GM12878 (cell line): Measurements from ENCODE around the gene BCL2. TPM values are rescaled to one million over a fixed set of nuclear protein-coding genes. Genes with fewer than 3 reads are reported as not detected.

Experiments
- ATF2 ChIP-seq: IDR thresholded peaks from 2 replicates; pipeline ENCODE4 v1.6.1; 2012; ENCODE audit warnings: low read length, inconsistent platforms
- CBX5 ChIP-seq: sonication (generic); IDR thresholded peaks from 2 replicates; pipeline ENCODE4 v1.6.1; 2016; ENCODE audit warnings: low read depth, moderate library complexity, mild to moderate bottlenecking, inconsistent platforms
- CREM ChIP-seq: IDR thresholded peaks from 2 replicates; pipeline ENCODE4 v1.6.1; 2014; ENCODE audit warnings: antibody characterized with exemption, low read depth
- GATAD2B ChIP-seq: fragments of 450-650 bp; conservative IDR thresholded peaks from 2 replicates; pipeline ENCODE4 v1.6.1; 2017; ENCODE audit warnings: low read depth, mild to moderate bottlenecking, moderate library complexity
- MLLT1 ChIP-seq: fragments of 450-650 bp; IDR thresholded peaks from 2 replicates; pipeline ENCODE4 v1.6.1; 2016; ENCODE audit warnings: mild to moderate bottlenecking
- PML ChIP-seq: IDR thresholded peaks from 2 replicates; pipeline ENCODE4 v1.6.1; 2012; ENCODE audit warnings: low read length, inconsistent platforms
- PRDM15 ChIP-seq: fragments of 450-650 bp; formaldehyde crosslinking; IDR thresholded peaks from 2 replicates; pipeline ENCODE4 v1.4.0; 2020; ENCODE audit warnings: mild to moderate bottlenecking, moderate library complexity
- RAD51 ChIP-seq: fragments of 450-650 bp; IDR thresholded peaks from 2 replicates; pipeline ENCODE4 v1.6.1; 2016; ENCODE audit warnings: moderate library complexity, mild to moderate bottlenecking, inconsistent platforms
- RBBP5 ChIP-seq: fragments of 200-600 bp; sonication (generic); conservative IDR thresholded peaks from 2 replicates; pipeline ENCODE4 v1.6.1; 2016
- RELA ChIP-seq: fragments of 450-650 bp; IDR thresholded peaks from 2 replicates; pipeline ENCODE4 v1.8.0; 2014; ENCODE audit warnings: borderline replicate concordance; ENCODE audit not compliant: partially characterized antibody
- SKIL ChIP-seq: fragments of 450-650 bp; IDR thresholded peaks from 2 replicates; pipeline ENCODE4 v1.6.1; 2017; ENCODE audit warnings: mild to moderate bottlenecking, low read depth, inconsistent platforms; ENCODE audit not compliant: poor library complexity, severe bottlenecking
- SPI1 ChIP-seq: IDR thresholded peaks from 2 replicates; pipeline ENCODE4 v1.6.1; 2011; ENCODE audit warnings: low read depth, mild to moderate bottlenecking, low read length, moderate library complexity, borderline replicate concordance; ENCODE audit not compliant: insufficient read depth
- USF1 ChIP-seq: IDR thresholded peaks from 2 replicates; pipeline ENCODE4 v1.6.1; 2011; ENCODE audit warnings: borderline replicate concordance, low read depth, mild to moderate bottlenecking, moderate library complexity, mixed read lengths, low read length; ENCODE audit not compliant: insufficient read depth; ENCODE audit errors: extremely low read length
- ZNF622 ChIP-seq: fragments of 450-650 bp; IDR thresholded peaks from 2 replicates; pipeline ENCODE4 v1.6.1; 2017; ENCODE audit warnings: mild to moderate bottlenecking, inconsistent platforms
- ZNF687 ChIP-seq: fragments of 450-650 bp; IDR thresholded peaks from 2 replicates; pipeline ENCODE4 v1.6.1; 2017; ENCODE audit warnings: mild to moderate bottlenecking, moderate library complexity
- polyA plus RNA-seq, 11 experiments: library from polyadenylated mRNA; depleted of rRNA in 4 of 11; unstranded in 6 of 11; stranded (reverse) in 5 of 11; fragments of >200 nt; fragmentation: Nextera tagmentation in 4 of 11; fragmentation: Illumina TruSeq in 1 of 11; extraction: Ambion mirVana in 4 of 11; extraction: Trizol in 1 of 11; gene quantifications; 1 replicate in 1 of 11; 2 replicates in 10 of 11; pipeline versions ENCODE4 v1.2.1 to v1.2.3, GENCODE V29; 2011 to 2016; ENCODE audit warnings: inconsistent platforms in 2 of 11, missing spikeins in 2 of 11, low read depth in 1 of 11
- total RNA-seq, 4 experiments: library from RNA; depleted of rRNA in 3 of 4; stranded (reverse); fragments of >200 nt in 3 of 4; fragmentation: Illumina TruSeq in 1 of 4; extraction: Trizol in 1 of 4; gene quantifications; 2 replicates each; pipeline versions ENCODE4 v1.2.1 to v1.2.3, GENCODE V29; 2013 to 2021

BCL2 gene
- total and polyA plus RNA-seq, 10 of the 15 experiments (the other 5 are each of a cell fraction or from before 2014, with no cell fraction given): 4.1 to 47.8 (median 19.3) TPM

GRCh38 chr18:63309422-63309821 lies 10.1 kb downstream of the BCL2 start (continued):
- TF ChIP-seq USF1 (no peak), ZNF622 (no peak), MLLT1 (no peak), CREM (no peak), CBX5 (no peak), GATAD2B (no peak), PRDM15 (CRISPR knock-in tag) (no peak), RBBP5 (no peak), PML (no peak), RELA (no peak), ZNF687 (peak; percentile 26; the same call in 1 of the 2 replicates), SKIL (no peak), ATF2 (no peak), SPI1 (no peak), RAD51 (no peak)
